Measurements from ENCODE around the gene SF1. TPM values are rescaled to one million over a fixed set of nuclear protein-coding genes. Genes with fewer than 3 reads are reported as not detected.

The SF1 gene
- total RNA-seq, 6 donors from 2014 or later, result 231 to 625 (median 265) TPM

GRCh38 chr11:64734811-64735724 is 43.3 kb downstream of the SF1 start:
- no peak overlapping the region for H3K4me3 ChIP-seq
- H3K36me3 ChIP-seq, result peaks cover 0 to 64% (median 33%) of the 10 kb centered on the region in 4 donors
- ATAC-seq (ENCODE audit: low FRiP score in 2 of 2), result peak; percentile 11 to 23
- no peak overlapping the region for H3K27ac ChIP-seq
- no peaks in the 10 kb centered on the region for H3K4me1 ChIP-seq
- DNase-seq, result peak in 1 of 2 donors; percentile 56
- WGBS, 2 donors, result 85% methylated on average over 8 to 23 of the region's 23 CpGs
- TF ChIP-seq EP300 (IDR thresholded peaks at IDR 0.05) (no peak), POLR2AphosphoS5 (IDR thresholded peaks at IDR 0.05) (no peak), CTCF (IDR thresholded peaks at IDR 0.05) (no peak), POLR2A (IDR thresholded peaks at IDR 0.05) (no peak)
- no peaks in the 10 kb centered on the region for H3K27me3 ChIP-seq
- no peaks in the 10 kb centered on the region for H3K9me3 ChIP-seq

GRCh38 chr11:64731601-64732000 is 46.7 kb downstream of the SF1 start:
- H3K36me3 ChIP-seq, result peaks cover 0 to 63% (median 23%) of the 10 kb centered on the region in 4 donors
- H3K4me3 ChIP-seq, result no peak overlapping the region
- no peaks in the 10 kb centered on the region for H3K27me3 ChIP-seq
- H3K4me1 ChIP-seq, result peaks cover 0 to under 1% (median 0%) of the 10 kb centered on the region in 4 donors
- WGBS, 2 donors, result 90 to 92% methylated on average over 3 of the region's 3 CpGs
- H3K27ac ChIP-seq, result no peak overlapping the region
- DNase-seq, result no peak
- no peaks in the 10 kb centered on the region for H3K9me3 ChIP-seq
- TF ChIP-seq EP300 (IDR thresholded peaks at IDR 0.05) (no peak), CTCF (IDR thresholded peaks at IDR 0.05) (no peak), POLR2AphosphoS5 (IDR thresholded peaks at IDR 0.05) (no peak), POLR2A (IDR thresholded peaks at IDR 0.05) (no peak)
- ATAC-seq (ENCODE audit: low FRiP score in 2 of 2), result no peak

GRCh38 chr11:64729851-64730382 is 48.4 kb downstream of the SF1 start:
- peaks cover 0 to 3% (median 0%) of the 10 kb centered on the region in 4 donors for H3K4me1 ChIP-seq
- H3K4me3 ChIP-seq, result no peak overlapping the region
- ATAC-seq (ENCODE audit: low FRiP score in 2 of 2) (peak in 1 of 2 donors; percentile 48), DNase-seq (peak in 1 of 2 donors; percentile 90)
- H3K27me3 ChIP-seq, result no peaks in the 10 kb centered on the region
- H3K9me3 ChIP-seq, result no peaks in the 10 kb centered on the region
- no peak for TF ChIP-seq EP300 (IDR thresholded peaks at IDR 0.05)
- TF ChIP-seq POLR2A (IDR thresholded peaks at IDR 0.05), result no peak
- TF ChIP-seq POLR2AphosphoS5 (IDR thresholded peaks at IDR 0.05), result no peak
- TF ChIP-seq CTCF (IDR thresholded peaks at IDR 0.05), result no peak
- WGBS, 2 donors, result 51 to 55% methylated on average over 4 to 21 of the region's 21 CpGs
- H3K27ac ChIP-seq, result no peak overlapping the region
- peaks cover 0 to 46% (median 12%) of the 10 kb centered on the region in 4 donors for H3K36me3 ChIP-seq

GRCh38 chr11:64728757-64729365 is 49.5 kb downstream of the SF1 start:
- WGBS, 2 donors, result 94% methylated on average over 11 of the region's 11 CpGs
- Histone ChIP-seq H3K4me3 (no peak overlapping the region), H3K4me1 (peaks cover 0 to 3% (median under 1%) of the 10 kb centered on the region in 4 donors), H3K27ac (no peak overlapping the region), H3K36me3 (peaks cover 0 to 42% (median 3%) of the 10 kb centered on the region in 4 donors), H3K27me3 (no peaks in the 10 kb centered on the region), H3K9me3 (no peaks in the 10 kb centered on the region)
- ATAC-seq (ENCODE audit: low FRiP score in 2 of 2) (no peak), DNase-seq (no peak)
- TF ChIP-seq CTCF (IDR thresholded peaks at IDR 0.05) (no peak), POLR2AphosphoS5 (IDR thresholded peaks at IDR 0.05) (no peak), POLR2A (IDR thresholded peaks at IDR 0.05) (no peak), EP300 (IDR thresholded peaks at IDR 0.05) (no peak)

All from upper lobe of left lung (tissue), 6 donors.